GM18507 (cell line): ENCODE results near the gene PID1.

Experiments used
- DNase-seq: peaks from one replicate; pipeline ENCODE4 v3.0.0; 2011; ENCODE audit warnings: low read depth; ENCODE audit not compliant: insufficient read length; ENCODE audit errors: extremely low spot score
- FAIRE-seq: peaks from 2 replicates; lab custom pipeline; 2011; peaks lifted over from hg19 to GRCh38; lab: Jason Lieb, UNC

The PID1 gene

DNA sequence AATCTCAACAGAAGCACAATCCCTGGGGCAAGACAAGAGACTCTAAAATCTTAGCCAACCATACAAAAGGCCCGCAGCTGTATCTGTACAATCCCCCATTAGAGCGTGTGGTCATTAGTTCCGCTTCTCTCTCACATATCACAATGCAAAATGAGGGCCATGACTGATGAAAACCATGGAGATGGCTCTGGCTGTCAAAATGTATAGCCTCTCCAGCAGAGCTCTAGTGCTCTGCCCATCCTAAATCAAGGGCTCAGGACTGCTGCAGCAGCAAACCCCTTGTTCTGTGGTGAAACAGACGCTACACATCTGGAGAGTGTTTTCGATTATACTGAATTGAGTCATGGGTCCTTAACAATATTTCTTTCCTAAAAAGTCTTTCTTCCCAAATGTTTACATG is 221.0 kb downstream of the PID1 start:
- FAIRE-seq (no peak), DNase-seq (no peak)

DNA sequence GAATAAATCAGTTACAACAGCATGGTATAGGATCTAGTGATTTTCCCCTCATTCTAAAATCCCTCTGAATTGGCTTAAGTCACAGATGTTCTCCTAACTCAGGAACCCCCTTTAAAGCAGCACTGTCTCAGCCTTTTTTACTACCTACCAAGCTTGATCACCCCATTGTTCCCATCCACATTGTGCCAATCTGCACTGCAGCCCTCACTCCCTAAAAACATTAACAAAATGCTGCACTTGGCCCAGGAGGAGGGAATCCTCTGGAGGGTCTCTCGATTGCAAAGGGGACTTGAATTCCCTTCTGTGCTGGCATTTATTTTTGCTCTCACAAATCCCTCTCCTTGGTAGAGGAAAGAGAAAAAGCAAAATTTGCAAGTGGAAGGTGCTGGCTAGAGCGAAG is 223.0 kb downstream of the PID1 start:
- FAIRE-seq = no peak
- DNase-seq = no peak

DNA sequence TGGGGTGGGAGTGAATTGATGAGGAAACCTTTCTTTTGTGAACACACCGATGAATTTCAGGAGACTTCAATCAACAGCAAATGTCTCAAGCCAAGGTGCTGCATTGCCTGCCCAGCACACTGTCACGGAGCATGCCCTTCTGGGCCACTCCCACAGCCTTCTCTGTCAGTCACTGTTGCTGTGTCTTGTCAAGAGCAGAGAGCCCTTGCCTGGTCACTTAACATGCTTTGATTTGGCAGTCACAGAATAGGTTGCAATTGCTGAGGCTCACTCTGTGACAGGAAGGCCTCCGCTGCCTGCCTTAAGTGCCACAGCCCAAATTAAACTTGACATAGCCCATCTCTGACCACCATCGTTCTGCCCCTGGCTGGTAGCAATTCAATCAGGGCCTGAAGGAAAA is 225.4 kb downstream of the PID1 start:
- DNase-seq (no peak), FAIRE-seq (no peak)

DNA sequence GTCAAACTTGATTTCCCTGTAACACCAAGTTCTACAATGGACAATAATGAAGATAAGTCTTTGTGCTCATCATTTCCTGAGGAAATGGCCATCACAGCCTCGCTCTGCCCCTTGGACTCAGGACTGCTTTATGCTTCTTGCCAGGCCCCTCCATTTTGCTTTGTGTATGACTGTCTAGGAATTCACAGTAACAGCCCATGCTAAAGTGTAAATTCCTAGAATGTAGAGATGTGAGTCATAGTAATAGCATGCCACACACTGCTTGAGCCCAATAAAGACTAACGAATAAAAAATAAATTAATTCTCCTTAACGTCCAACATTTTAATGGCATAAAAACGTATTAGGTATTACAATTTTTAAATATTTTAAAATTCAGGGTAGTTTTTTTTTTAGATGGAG is 226.5 kb downstream of the PID1 start:
- FAIRE-seq (no peak), DNase-seq (no peak)

DNA sequence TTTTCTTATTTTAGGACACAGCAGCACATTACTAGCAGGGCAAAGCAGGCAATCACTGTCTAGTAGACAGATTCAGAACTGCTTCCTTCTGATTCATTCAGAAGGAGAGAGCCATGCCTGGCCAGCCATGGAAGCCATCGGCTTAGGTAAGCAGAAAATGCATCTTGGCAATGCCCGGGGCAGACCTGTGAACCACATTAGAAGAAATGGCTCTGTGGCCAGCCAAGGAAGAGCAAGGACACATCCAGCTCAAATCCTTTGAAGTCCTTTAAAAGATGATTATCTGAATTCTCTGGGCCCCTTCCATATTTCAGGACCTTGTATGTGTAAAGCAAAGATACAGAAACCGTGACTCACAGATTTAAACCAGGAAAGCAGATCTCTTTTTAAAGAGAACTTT is 227.4 kb downstream of the PID1 start:
- no peak for DNase-seq
- FAIRE-seq = no peak

DNA sequence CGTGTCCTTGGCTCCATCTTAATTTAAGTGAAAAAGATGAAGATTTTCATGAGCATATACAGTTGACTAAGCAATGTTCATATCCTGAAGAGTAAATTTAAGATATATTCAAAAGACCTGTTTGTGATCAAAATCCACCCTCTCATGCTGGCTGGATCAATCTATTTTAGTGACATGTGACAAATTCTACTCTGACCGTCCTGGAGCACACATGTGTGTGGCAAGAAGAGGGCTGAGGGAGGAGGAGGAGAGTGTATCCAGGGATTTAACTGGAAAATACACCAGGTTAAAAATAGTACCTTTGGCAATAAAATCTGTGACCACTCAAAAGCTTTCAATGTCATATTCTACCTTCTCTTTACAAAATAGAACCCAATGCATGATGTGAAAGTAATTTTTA is 228.7 kb downstream of the PID1 start:
- no peak for FAIRE-seq
- no peak for DNase-seq

DNA sequence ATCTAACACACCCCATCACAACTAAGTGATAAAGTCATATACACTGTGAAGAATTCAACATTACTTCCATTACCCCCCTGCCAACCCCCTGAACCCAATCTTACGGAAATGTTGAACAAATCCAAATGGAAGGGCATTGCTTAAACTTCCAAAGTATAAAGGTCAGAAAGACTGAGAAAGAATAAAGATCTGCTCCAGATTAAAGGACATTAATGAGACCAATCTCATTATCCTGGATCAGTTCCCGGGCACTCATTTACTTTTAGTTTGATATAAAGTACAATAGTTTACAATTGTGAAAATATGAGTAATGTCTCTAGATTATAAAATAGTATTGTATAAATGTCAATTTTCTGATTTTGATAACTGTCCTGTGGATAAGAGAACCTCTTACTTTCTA is 229.4 kb downstream of the PID1 start:
- DNase-seq = no peak
- FAIRE-seq = no peak

DNA sequence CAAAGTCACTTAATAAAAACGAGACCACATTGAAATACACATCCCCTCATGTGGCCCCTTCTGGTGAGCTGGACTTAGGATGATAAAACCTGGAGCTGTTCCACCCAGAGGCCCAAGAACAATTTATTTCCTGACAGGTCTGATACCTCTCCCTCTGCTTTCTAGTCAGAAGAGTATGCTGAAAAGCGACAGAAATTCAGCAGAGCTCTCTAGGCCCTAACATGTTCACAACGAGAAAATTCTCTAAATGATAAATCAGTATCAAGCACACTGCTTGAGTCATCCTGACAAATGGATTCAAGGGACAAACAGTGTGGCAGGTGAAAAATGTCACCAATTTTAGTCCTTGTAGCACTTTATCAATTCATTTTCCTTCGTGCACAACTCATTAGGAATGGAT is 233.5 kb downstream of the PID1 start:
- DNase-seq (no peak), FAIRE-seq (no peak)

DNA sequence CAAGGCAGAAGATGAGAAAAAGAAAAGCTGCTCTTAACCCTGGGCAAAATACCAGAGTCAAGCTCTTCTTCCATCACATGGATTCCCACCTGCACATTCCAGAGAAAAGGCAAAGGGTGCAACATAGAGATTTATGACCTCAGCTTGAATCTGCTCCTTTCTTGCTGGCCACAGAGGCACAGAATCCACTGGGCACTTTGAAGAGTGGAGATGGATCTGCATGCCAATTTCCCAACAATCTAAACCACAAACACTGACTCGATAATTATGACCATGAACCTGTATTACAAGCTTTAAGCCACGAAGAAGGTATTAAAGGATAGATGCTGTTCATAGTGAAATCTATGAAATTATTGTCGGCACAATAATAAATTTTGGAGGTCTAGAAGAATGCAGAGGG is 237.3 kb downstream of the PID1 start:
- no peak for DNase-seq
- FAIRE-seq = no peak

DNA sequence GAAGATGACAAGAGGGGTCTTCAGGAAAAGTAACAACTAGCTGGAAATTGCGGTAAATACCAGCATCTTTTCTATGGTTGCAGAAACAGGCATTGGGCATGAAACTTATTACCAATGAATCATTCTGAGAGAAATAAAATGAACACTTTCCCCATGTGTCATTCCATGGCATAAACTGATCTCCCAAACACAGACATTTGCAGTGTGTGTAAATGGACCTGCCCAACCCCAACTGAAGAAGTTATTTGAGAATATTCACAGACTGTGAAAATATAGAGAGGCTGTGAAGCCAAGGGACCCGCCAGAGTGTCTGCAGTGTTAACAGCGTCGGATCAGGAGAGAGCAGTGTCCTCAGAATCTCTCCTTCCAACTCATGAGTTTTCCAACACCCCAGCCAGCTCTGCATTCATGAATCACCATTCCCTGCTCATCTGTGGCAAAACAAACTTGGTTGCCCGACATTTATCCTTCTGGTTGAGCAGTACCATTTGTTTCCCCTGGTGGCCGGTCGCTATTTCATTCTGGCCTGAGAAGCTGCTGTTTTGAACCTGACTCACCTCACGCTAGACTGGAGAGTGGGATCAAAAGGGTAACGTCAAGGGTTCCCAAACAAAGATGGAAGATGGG is 238.4 kb downstream of the PID1 start:
- no peak for FAIRE-seq
- DNase-seq = no peak

DNA sequence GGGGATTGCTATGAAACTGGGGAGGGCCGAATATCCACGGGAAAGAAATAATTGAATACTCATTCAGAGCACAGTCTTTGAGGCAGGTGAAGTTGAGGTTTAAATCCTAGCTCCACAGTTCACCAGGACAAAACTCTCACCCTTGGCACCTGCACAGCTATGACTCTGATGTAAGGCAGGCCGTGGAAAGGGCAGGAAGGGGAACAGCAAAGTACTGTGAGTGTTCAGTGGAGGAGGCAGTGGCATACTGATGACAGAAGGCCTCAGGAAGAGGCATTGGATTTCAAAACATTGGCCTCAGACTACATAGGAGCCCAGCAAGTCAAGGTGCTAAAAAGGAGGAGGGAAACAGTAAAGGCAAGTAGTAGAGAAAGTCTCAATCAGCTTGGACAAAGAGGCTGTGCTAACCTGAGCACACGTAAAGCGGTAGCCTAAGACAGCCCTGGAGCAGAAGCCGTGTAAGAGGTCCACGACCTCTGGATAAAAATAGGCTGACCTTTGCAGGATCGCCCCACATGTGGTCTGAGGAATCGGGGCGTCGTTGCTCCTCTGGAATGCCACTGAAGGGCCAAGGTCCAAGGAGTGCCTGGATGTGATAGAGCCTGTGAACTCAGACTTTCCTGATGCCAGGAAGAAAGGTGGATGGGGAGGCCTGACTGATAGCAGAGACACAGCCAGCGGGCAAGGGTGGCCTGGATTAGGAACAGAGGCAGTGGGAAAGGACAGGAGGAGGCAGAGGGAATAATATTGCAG is 243.6 kb downstream of the PID1 start:
- DNase-seq (no peak), FAIRE-seq (no peak)

DNA sequence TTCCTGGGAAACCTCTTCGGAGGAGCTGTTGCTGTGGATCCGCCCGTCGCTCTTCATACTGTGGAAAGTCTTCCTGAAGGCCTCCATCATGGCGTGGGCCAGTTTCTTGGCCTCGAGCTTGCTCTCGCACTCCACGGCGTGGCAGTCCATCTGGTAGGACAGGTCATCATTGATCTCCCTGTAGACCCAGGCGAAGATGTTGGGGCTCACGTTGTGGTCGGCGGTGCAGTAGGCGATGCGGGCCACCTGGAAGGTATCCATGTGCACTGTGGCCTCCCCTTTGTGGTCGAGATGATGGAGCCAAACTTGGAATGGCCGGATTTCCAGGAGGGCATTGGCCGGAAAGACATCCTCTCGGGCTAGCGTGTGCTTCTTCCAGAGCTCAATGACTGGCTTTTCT is 245.4 kb downstream of the PID1 start:
- DNase-seq (no peak), FAIRE-seq (no peak)

DNA sequence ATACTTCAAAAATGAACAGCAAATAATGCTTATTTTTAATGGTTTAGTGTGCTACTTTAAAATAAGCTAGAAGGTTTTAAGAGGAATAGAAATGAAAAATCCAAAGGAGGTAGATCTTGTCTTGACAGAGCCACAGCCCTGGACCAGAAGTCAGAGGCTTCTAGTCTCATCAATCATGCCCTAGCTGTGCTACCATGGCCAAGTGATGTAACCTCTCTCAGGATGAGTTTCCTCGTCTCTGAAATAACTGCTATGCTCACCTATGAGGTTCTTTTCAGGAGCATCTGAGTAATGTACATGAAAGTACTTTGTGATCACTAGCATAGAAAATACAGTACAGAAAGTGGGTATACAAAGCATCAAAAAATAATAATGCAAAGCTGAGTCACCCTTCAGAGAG is 248.4 kb downstream of the PID1 start:
- FAIRE-seq (no peak), DNase-seq (no peak)

DNA sequence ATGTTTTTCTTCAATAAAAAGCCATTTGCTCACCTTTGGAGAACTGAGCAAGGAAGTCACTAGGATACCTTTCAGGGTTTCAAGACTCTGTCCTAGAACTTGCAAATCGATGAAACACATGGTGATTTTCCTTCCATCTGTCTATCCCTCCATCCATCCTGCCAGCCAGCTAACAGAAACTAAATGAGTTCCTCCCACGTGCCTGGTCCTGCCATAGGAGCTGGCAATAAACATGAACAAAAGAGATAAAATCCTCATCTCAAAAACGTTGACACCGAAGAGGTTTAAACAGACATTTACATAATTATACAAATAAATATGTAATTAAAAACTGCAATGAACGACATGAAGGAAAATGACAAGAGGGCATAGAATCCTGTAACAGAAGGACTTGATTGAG is 249.0 kb downstream of the PID1 start:
- FAIRE-seq (no peak), DNase-seq (no peak)

DNA sequence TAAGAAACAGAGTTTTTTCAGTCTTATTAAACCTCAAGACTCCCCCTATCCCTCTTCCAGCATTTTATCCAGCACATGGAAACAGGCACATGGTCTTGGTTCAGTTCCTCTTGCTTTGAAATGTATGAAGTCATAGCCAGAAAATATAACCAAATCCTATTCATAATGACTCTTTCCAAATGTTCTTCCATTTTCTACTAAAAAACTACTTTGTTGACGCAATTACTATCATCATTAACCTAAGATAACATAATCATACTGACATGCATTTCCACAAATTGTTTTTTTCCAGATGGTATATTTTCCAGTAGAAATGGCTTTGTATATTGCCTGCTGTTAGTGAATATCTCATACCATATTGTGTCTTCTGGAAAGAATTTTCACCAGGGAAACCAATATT is 261.3 kb downstream of the PID1 start:
- DNase-seq (no peak), FAIRE-seq (no peak)

DNA sequence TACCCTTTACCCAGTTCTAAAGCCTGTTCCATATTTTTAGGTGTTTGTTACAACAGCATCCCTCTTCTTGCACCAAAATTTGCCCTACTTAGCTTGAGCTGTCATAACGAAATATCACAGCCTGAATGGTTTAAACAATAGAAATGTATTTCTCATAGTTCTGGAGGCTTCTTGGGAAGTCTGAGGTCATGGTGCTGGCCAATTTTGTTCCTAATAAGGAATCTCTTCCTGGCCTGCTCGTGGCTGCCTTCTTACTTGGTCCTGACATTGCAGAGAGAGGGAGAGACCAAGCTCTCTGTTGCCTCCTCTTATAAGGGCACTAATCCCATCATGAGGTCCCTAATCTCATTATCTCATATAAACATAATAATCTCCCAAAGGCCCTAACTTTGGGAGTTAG is 267.8 kb downstream of the PID1 start:
- DNase-seq (no peak), FAIRE-seq (no peak)

DNA sequence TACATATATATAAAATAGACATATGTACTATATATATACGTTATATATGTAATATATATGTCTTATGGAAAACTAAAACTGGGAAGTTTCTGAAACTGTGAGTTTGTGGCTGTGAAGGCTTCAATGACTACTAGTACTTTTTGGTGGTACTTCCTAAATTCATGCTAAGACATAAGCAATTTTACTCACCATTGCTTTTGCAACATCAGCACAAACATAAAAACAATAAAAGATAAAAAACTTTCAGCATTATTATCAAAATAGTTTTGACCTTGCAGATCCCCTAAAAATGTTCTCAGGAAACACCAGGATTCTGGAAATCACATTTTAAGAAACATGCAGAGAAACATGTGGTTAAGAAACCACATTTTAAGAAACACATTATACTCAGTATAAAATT is 269.9 kb downstream of the PID1 start:
- no peak for FAIRE-seq
- no peak for DNase-seq

DNA sequence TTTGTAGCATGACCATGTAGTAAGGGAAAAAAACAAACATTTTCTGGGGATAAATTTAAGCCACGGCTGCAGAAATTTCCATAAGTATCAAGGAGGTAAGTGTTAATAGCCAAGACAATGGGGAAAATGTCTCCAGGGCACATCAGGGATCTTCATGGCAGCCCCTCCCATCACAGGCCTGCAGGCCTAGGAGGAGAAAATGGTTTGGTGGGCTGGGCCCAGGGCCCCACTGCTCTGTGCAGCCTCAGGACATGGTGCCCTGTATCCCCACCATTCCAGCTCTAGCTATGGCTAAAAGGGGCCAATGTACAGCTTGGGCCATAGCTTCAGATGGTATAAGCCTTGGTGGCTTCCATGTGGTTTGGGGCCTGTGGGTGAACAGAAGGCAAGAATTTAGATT is 271.8 kb downstream of the PID1 start:
- DNase-seq (no peak), FAIRE-seq (no peak)

DNA sequence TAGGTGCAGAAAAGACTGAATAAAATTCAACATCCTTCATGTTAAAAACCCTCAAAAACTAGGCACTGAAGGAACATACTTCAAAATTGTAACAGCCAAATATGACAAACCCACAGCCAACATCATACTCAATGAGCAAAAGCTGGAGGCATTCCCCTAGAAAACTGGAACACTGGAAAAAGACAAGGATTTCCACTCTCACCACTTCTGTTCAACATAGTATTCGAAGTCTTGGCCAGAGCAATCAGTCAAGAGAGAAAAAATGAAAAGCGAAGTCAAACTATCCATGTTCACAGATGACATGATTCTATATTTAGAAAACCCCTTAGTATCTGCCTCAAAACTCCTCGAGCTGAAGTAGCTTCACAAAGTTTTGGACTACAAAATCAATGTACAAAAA is 282.3 kb downstream of the PID1 start:
- FAIRE-seq = no peak
- no peak for DNase-seq

DNA sequence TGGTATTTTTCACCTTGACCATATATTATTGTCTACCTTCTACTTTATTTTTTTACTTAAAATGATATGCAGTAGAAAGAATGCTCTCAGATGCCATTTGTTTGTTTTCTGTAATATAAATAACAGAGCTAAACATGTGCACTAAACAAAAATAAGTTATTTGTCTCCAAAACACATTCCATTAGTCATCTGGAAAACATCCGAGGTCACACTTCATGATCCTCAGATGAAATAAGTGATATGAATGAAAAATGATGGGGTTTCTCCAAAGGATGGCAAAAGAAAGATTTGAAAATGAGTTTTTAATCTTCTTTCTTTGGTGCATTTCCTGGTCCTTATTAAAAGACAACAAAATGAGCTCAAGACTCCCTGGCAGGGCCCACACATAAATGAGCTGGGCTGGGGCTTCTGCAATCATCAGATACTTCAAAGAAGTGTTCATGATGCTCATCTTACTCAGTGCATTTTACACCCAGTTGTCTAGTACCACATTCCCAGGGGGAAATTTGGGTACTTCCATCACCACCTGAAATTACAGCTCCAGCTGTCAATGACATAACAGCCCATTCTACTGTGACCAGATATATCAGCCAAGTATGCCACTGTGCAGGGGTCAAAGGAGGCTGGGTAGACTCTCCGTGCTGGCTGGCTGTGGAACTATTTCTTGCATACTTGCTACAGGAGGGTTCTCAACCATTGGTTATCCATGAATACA is 283.5 kb downstream of the PID1 start:
- DNase-seq (no peak), FAIRE-seq (no peak)

DNA sequence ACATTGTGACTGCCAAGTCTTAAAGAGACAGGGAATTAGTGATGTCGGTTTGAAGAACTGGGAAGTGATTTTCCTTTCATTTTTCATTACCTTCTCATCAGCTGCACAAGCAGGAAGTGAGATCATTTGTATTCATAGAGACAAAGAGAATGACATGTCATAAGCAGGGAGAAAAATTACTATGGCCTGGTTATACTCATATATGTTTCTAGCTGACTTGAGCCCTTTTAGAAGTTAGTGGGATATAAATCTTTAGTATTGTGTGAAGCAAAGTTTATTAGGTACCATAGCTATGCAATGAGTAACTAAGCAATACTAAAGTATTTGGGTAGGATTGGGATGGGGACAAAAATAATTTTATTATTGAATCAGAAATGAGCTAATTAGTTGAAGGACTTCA is 284.1 kb downstream of the PID1 start:
- no peak for FAIRE-seq
- no peak for DNase-seq
